Keratinocyte (primary cell): ENCODE data around the gene F2RL2. TPM values are rescaled to one million over a fixed set of nuclear protein-coding genes. Genes with fewer than 3 reads are reported as not detected.
"Not testable (repeated sequence)": the region's sequence is repeated elsewhere in the genome, so short reads cannot be mapped to it uniquely, and the experiment has no call there.

ENCODE experiments used
- DNase-seq: peaks from one replicate; pipeline ENCODE4 v3.0.0-alpha.2; 2011; ENCODE audit warnings: low read depth, missing footprints, low spot score
- FAIRE-seq: peaks from 2 replicates; lab custom pipeline; 2011; peaks lifted over from hg19 to GRCh38; lab: Jason Lieb, UNC
- H2AFZ ChIP-seq: 2 replicates; pipeline ENCODE4 v1.6.0; 2012; ENCODE audit warnings: low read length, control low read depth, inconsistent platforms; ENCODE audit not compliant: control insufficient read depth
- H3K27ac ChIP-seq: 2 replicates; pipeline ENCODE4 v1.5.1; 2011; ENCODE audit warnings: low read length; ENCODE audit not compliant: control insufficient read depth, insufficient read depth
- H3K27me3 ChIP-seq: 3 replicates; pipeline ENCODE4 v1.6.0; 2011; ENCODE audit warnings: low read length; ENCODE audit not compliant: control insufficient read depth, insufficient read depth; ENCODE audit errors: extremely low read depth
- H3K36me3 ChIP-seq, 2 experiments: 2 replicates in 1 of 2; 3 replicates in 1 of 2; pipeline ENCODE4 v1.5.1; 2011; ENCODE audit warnings: low read length in 2 of 2, mild to moderate bottlenecking in 1 of 2; ENCODE audit not compliant: control insufficient read depth in 2 of 2, insufficient read depth in 2 of 2; ENCODE audit errors: extremely low read depth in 1 of 2
- H3K4me1 ChIP-seq: 3 replicates; pipeline ENCODE4 v1.5.1; 2011; ENCODE audit warnings: low read length; ENCODE audit not compliant: control insufficient read depth, insufficient read depth; ENCODE audit errors: extremely low read depth
- H3K4me2 ChIP-seq: 3 replicates; pipeline ENCODE4 v1.6.0; 2011; ENCODE audit warnings: low read depth, low read length; ENCODE audit not compliant: control insufficient read depth, insufficient read depth; ENCODE audit errors: extremely low read depth
- H3K4me3 ChIP-seq, 3 experiments: fragments of 200-600 bp in 1 of 3; sonication (generic) in 1 of 3; 2 replicates in 2 of 3; 3 replicates in 1 of 3; pipeline ENCODE4 v1.5.1; 2011 to 2016; ENCODE audit warnings: low read length in 3 of 3, mild to moderate bottlenecking in 3 of 3, control low read depth in 2 of 3, inconsistent platforms in 1 of 3, low read depth in 1 of 3, mixed read lengths in 1 of 3, mixed run types in 1 of 3, moderate library complexity in 1 of 3; ENCODE audit not compliant: control insufficient read depth in 2 of 3, insufficient read depth in 2 of 3; ENCODE audit errors: extremely low read depth in 1 of 3
- H3K79me2 ChIP-seq: 2 replicates; pipeline ENCODE4 v1.6.0; 2012; ENCODE audit warnings: low read length; ENCODE audit not compliant: control insufficient read depth, insufficient read depth
- H3K9ac ChIP-seq: 3 replicates; pipeline ENCODE4 v1.6.0; 2011; ENCODE audit warnings: low read length; ENCODE audit not compliant: control insufficient read depth, insufficient read depth; ENCODE audit errors: extremely low read depth
- H3K9me1 ChIP-seq: 3 replicates; pipeline ENCODE4 v1.6.0; 2011; ENCODE audit warnings: low read length; ENCODE audit not compliant: control insufficient read depth, insufficient read depth; ENCODE audit errors: extremely low read depth
- H3K9me3 ChIP-seq: 2 replicates; pipeline ENCODE4 v1.5.1; 2012; ENCODE audit warnings: low read depth, low read length; ENCODE audit not compliant: control insufficient read depth
- H4K20me1 ChIP-seq: 3 replicates; pipeline ENCODE4 v1.6.0; 2011; ENCODE audit warnings: low read length; ENCODE audit not compliant: control insufficient read depth, insufficient read depth; ENCODE audit errors: extremely low read depth
- EZH2 ChIP-seq: IDR thresholded peaks from one replicate; pipeline ENCODE4 v1.6.1; 2012; ENCODE audit warnings: inconsistent platforms, mild to moderate bottlenecking, low read length, moderate library complexity
- dilution Hi-C: fragments of 300-500 bp; cut with MboI; formaldehyde crosslinking; loops from one replicate; pipeline ENCODE4 v1.7.0; 2020; ENCODE audit warnings: low sequenced_read_pairs; ENCODE audit not compliant: extremely low pct_ligation_motif_present
- polyA plus RNA-seq, 5 experiments: library from polyadenylated mRNA; depleted of rRNA in 3 of 5; stranded (reverse) in 3 of 5; stranded (forward) in 1 of 5; unstranded in 1 of 5; fragments of >200 nt; gene quantifications; 1 replicate in 1 of 5; 2 replicates in 3 of 5; 3 replicates in 1 of 5; pipeline versions ENCODE4 v1.2.1 to v1.2.3, GENCODE V29; 2011 to 2012; ENCODE audit warnings: missing spikeins in 2 of 5, low read depth in 1 of 5, low replicate concordance in 1 of 5
- TF ChIP-seq, protein P1 (sequence below), 3 experiments: IDR thresholded peaks in 1 of 3; conservative IDR thresholded peaks in 1 of 3; optimal IDR thresholded peaks in 1 of 3; 2 replicates in 2 of 3; 3 replicates in 1 of 3; pipeline versions ENCODE3 to v1.5.1; 2011; ENCODE audit warnings: low read length in 3 of 3, mild to moderate bottlenecking in 3 of 3, moderate library complexity in 2 of 3, control low read depth in 1 of 3, inconsistent platforms in 1 of 3; ENCODE audit not compliant: insufficient read depth in 2 of 3; ENCODE audit errors: extremely low read depth in 1 of 3

The F2RL2 gene
- polyA plus RNA-seq, 1 donor (not counting 4 experiments of a cell fraction or from before 2014, with no cell fraction given), result not detected

- no peak overlapping the region for H2AFZ ChIP-seq
- no peaks in the 10 kb centered on the region for H3K36me3 ChIP-seq
- dilution Hi-C loops, result no loop called here
- no peaks in the 10 kb centered on the region for H3K9me1 ChIP-seq
- FAIRE-seq, result peak; percentile 43
- no peak for TF ChIP-seq EZH2
- TF ChIP-seq, protein P1, sequence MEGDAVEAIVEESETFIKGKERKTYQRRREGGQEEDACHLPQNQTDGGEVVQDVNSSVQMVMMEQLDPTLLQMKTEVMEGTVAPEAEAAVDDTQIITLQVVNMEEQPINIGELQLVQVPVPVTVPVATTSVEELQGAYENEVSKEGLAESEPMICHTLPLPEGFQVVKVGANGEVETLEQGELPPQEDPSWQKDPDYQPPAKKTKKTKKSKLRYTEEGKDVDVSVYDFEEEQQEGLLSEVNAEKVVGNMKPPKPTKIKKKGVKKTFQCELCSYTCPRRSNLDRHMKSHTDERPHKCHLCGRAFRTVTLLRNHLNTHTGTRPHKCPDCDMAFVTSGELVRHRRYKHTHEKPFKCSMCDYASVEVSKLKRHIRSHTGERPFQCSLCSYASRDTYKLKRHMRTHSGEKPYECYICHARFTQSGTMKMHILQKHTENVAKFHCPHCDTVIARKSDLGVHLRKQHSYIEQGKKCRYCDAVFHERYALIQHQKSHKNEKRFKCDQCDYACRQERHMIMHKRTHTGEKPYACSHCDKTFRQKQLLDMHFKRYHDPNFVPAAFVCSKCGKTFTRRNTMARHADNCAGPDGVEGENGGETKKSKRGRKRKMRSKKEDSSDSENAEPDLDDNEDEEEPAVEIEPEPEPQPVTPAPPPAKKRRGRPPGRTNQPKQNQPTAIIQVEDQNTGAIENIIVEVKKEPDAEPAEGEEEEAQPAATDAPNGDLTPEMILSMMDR (optimal IDR thresholded peaks at IDR 0.05 in 1 of 3, IDR thresholded peaks at IDR 0.05 in 1 of 3, conservative IDR thresholded peaks at IDR 0.05 in 1 of 3; ENCODE audit: extremely low read depth in 1 of 3, insufficient read depth in 2 of 3, low read length in 3 of 3), result no peak
- no peak overlapping the region for H3K27ac ChIP-seq
- no peak overlapping the region for H3K9ac ChIP-seq
- no peaks in the 10 kb centered on the region for H4K20me1 ChIP-seq
- no peaks in the 10 kb centered on the region for H3K9me3 ChIP-seq
- H3K4me1 ChIP-seq, result no peaks in the 10 kb centered on the region
- H3K4me2 ChIP-seq, result no peak overlapping the region
- H3K79me2 ChIP-seq, result no peaks in the 10 kb centered on the region
- H3K27me3 ChIP-seq, result no peaks in the 10 kb centered on the region
- no peak overlapping the region for H3K4me3 ChIP-seq
- DNase-seq, result no peak
These were observed 18.4 kb downstream of the F2RL2 start for GRCh38 chr5:76604838-76605237.

DNA sequence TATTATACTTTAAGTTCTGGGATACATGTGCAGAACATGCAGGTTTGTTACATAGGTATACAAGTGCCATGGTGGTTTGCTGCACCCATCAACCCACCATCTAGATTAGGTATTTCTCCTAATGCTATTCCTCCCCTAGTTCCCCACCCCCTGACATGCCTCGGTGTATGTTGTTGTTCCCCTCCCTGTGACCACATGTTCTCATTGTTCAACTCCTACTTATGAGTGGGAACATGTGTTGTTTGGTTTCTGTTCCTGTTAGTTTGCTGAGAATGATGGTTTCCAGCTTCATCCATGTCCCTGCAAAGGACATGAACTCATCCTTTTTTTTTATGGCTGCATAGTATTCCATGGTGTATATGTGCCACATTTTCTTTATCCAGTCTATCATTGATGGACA is 19.2 kb downstream of the F2RL2 start:
- H3K4me1 ChIP-seq, H2AFZ ChIP-seq, H3K4me2 ChIP-seq, dilution Hi-C loops, FAIRE-seq, H3K27ac ChIP-seq, H3K9me3 ChIP-seq, H3K79me2 ChIP-seq, H3K4me3 ChIP-seq, H3K27me3 ChIP-seq, H4K20me1 ChIP-seq, H3K9me1 ChIP-seq, DNase-seq, H3K36me3 ChIP-seq, H3K9ac ChIP-seq: not testable (repeated sequence)

GRCh38 chr5:76602094-76602726 is 21.0 kb downstream of the F2RL2 start:
- FAIRE-seq (no peak), DNase-seq (no peak)
- Histone ChIP-seq H2AFZ (no peak overlapping the region), H3K9ac (no peak overlapping the region), H3K27me3 (no peaks in the 10 kb centered on the region), H3K9me3 (no peaks in the 10 kb centered on the region), H4K20me1 (no peaks in the 10 kb centered on the region), H3K27ac (no peak overlapping the region), H3K79me2 (no peaks in the 10 kb centered on the region), H3K4me2 (no peak overlapping the region), H3K4me1 (no peaks in the 10 kb centered on the region), H3K4me3 (no peak overlapping the region), H3K36me3 (no peaks in the 10 kb centered on the region), H3K9me1 (no peaks in the 10 kb centered on the region)
- dilution Hi-C loops, result no loop called here
- TF ChIP-seq EZH2, result no peak
- TF ChIP-seq, protein P1 (optimal IDR thresholded peaks at IDR 0.05 in 1 of 3, IDR thresholded peaks at IDR 0.05 in 1 of 3, conservative IDR thresholded peaks at IDR 0.05 in 1 of 3; ENCODE audit: extremely low read depth in 1 of 3, insufficient read depth in 2 of 3, low read length in 3 of 3), result peak in 1 of 3 experiments; percentile 19
